Esophagus squamous epithelium (tissue), 4 donors: Measurements from ENCODE around the gene HOXB6.

Experiments used
- POLR2A ChIP-seq, 4 donors: fragments of 450-650 bp; IDR thresholded peaks; one replicate each; pipeline ENCODE4 v1.6.1; 2017; ENCODE audit warnings: antibody characterized with exemption in 4 of 4, mild to moderate bottlenecking in 4 of 4, moderate library complexity in 3 of 4
- TF ChIP-seq, protein P1 (sequence below), 6 experiments: fragments of 450-650 bp in 4 of 6; fragments of 200-600 bp in 2 of 6; sonication (generic) in 2 of 6; IDR thresholded peaks; one replicate each; pipeline ENCODE4 v1.5.1; 2016 to 2019; ENCODE audit warnings: antibody characterized with exemption in 6 of 6, mild to moderate bottlenecking in 4 of 6, moderate library complexity in 4 of 6

DNA sequence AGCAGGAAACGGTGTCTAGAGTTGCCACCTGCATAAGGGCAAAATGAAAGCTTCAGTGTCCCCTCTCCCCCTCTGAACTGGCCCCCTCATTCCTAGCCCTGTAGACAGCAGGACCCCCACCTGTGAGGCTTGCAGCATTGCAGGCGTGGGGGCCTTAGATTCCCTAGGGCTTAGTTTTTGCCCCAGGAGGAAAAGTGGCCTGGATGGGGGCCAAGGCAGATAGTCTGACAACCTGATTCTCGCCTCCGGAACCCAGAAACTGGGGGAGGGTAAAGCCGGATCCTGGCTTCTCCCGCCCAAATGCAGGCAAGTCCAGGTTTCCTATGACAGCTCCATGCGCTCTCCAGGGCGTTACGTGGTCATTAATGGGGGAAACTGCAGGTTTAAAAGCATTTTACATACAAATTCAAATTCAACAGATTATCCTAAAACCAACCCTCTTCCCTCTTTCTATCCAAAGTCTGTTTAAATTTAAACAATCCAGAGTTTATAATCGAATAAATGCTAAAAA is 678 bp upstream of the HOXB6 start:
- TF ChIP-seq POLR2A (IDR thresholded peaks at IDR 0.05) = no peak
- TF ChIP-seq, protein P1, sequence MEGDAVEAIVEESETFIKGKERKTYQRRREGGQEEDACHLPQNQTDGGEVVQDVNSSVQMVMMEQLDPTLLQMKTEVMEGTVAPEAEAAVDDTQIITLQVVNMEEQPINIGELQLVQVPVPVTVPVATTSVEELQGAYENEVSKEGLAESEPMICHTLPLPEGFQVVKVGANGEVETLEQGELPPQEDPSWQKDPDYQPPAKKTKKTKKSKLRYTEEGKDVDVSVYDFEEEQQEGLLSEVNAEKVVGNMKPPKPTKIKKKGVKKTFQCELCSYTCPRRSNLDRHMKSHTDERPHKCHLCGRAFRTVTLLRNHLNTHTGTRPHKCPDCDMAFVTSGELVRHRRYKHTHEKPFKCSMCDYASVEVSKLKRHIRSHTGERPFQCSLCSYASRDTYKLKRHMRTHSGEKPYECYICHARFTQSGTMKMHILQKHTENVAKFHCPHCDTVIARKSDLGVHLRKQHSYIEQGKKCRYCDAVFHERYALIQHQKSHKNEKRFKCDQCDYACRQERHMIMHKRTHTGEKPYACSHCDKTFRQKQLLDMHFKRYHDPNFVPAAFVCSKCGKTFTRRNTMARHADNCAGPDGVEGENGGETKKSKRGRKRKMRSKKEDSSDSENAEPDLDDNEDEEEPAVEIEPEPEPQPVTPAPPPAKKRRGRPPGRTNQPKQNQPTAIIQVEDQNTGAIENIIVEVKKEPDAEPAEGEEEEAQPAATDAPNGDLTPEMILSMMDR (IDR thresholded peaks at IDR 0.05) = no peak
